GM12864 (cell line): Measurements from ENCODE around the gene CLDN25.

Experiments
- DNase-seq: peaks from one replicate; pipeline ENCODE4 v3.0.0-alpha.2; 2011; ENCODE audit warnings: low read depth
- H3K4me3 ChIP-seq: 2 replicates; pipeline ENCODE4 v1.5.1; 2011; ENCODE audit warnings: mild to moderate bottlenecking, low read depth, low read length, control low read depth
- CTCF ChIP-seq: IDR thresholded peaks from 2 replicates; pipeline ENCODE4 v1.5.1; 2011; ENCODE audit warnings: low read depth, mild to moderate bottlenecking, moderate library complexity, low read length, control low read depth, inconsistent platforms; ENCODE audit errors: missing control alignments

Gene CLDN25

GRCh38 chr11:113764527-113765219, 14.9 kb upstream of the CLDN25 start:
- no peak for DNase-seq

DNA sequence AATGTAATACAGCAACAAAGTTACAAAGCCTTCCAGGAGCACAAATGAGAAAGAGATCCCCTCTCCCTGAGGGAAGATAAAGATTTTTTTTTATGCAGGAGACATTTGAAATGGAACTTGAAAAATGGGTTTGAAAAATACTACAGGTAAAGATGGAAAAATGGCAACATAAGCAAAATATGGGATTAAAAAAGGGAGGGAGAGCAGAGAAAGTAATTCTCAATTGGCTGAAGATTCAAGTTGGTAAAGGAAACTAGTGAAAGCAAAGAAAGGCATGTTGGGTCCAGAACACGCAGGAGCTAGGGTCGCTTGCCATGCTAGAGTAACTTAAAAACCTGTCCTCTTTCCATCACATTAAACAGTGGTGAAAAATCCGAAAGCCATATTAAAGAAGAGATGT, 7.6 kb upstream of the CLDN25 start:
- no peak for TF ChIP-seq CTCF
- no peak for DNase-seq
- no peak overlapping the region; the same call in 1 of the 2 replicates for H3K4me3 ChIP-seq

More at GRCh38 chr11:113764527-113765219, 14.9 kb upstream of the CLDN25 start:
- TF ChIP-seq CTCF, result no peak
- H3K4me3 ChIP-seq, result no peak overlapping the region

GRCh38 chr11:113773092-113773415, 6.5 kb upstream of the CLDN25 start:
- TF ChIP-seq CTCF, result no peak
- H3K4me3 ChIP-seq, result peak overlapping the region; percentile 100
- no peak for DNase-seq

DNA sequence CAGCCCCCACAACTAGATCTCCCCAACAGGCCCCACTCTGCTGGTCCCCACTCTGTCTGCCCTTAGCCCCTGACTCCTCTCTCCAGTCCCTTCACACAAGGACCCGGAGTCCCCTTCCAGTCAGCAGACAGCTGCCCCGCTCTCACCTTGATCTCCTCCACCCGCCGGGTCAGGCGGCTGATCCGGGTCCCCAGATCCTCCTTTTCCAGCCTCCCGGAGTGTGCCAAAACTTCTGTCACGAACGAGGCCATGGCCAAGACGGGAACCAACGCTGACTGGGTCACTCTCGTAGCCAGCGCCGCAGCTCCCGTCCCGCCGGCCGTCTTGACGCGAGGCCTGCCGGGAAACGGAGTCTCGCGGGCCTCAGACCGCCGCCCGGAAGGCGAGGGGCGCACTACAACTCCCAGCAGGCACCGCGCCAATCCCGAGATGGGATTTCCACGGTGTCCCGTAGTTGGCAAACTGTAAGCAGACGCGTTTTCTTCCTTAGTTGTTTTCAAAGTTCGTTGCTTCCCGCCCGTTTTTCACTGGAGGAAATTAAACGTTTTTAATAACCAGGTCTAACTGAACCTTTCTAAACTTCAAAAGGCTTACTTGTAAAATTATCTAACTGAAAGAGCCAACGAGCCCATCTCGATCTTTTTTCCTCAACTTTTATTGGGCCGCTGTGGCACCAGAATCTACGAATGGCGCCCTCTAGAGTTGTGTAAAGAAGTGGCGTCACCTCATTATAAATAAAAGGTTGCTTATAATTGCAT, 6.0 kb upstream of the CLDN25 start, which contains the start of gene ZW10:
Gene ZW10 (minus strand): TSS at position 277 of the 758 bp plus-strand sequence. CDS start 26 bp downstream, at position 251.
- TF ChIP-seq CTCF, result peak; percentile 64
- peak within 1 kb of the TSS; percentile 100 for H3K4me3 ChIP-seq
- DNase-seq, result peak; percentile 86

DNA sequence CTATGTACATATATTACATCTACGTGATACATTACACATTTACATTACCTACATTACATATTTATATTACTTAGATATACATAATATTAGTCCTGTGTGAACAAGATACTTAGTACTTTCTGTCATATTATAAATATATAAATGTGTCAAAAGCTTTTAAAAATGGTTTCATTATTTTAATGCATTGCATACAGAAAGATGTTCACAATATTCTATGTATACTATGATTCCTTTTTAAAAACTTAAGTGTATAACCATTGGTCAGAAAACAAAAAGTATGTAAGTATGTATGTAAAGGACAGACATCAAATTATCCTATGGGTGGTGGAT, 5.5 kb upstream of the CLDN25 start:
- peak overlapping the region; percentile 100; the same call in 1 of the 2 replicates for H3K4me3 ChIP-seq
- no peak for TF ChIP-seq CTCF
- DNase-seq, result no peak

DNA sequence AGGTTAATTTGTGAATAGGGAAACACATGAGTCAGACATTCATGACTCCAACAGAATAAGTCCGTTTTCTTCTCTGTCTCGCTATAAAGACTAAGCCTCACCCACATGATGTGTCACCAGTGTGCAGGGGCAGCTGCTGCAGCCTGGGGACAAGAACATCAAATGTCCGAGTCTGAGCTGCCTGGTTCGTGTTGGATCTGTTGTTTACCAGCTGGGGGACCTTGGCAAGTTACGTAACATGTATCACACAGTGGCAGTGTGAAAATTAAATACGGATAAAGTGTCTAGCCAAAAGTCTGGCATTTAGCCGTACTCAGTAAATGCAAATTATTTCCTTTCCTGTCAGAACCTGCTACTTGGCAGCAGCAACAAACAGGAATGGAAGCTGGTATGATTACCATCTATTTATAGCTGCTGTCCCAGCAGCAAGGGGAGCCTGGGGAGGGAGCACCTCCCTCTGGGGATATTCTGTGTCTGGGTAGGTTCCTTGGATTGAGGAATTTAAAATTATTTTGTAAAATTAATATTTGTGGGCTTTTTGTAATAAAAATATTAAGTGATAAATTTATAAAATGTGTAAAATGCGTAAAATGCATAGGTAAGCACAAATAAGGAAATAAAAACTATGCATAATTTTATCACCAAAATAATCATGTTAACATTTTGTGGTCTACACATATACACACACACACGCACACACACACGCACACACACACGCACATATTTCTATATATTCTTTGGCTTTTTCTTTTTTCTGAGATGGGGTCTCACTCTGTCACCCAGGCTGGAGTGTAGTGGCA, 1.3 kb upstream of the CLDN25 start:
- no peak for DNase-seq
- TF ChIP-seq CTCF, result no peak
- no peak overlapping the region for H3K4me3 ChIP-seq
